KMS-11 (cell line): Measurements from ENCODE around the gene TTC23L.

Experiments used
- H2AFZ ChIP-seq: fragments of 200-600 bp; sonication (generic); 2 replicates; pipeline ENCODE4 v1.6.1; 2016; ENCODE audit warnings: antibody characterized with exemption, mixed run types, low read depth
- H3K27ac ChIP-seq: fragments of 200-600 bp; sonication (generic); 2 replicates; pipeline ENCODE4 v1.6.1; 2016; ENCODE audit warnings: mild to moderate bottlenecking, mixed run types
- H3K27me3 ChIP-seq: fragments of 200-600 bp; sonication (generic); 2 replicates; pipeline ENCODE4 v1.6.1; 2017; ENCODE audit warnings: mild to moderate bottlenecking, low read depth, mixed run types, moderate library complexity; ENCODE audit not compliant: insufficient read depth
- H3K36me3 ChIP-seq: fragments of 200-600 bp; sonication (generic); 2 replicates; pipeline ENCODE4 v1.6.1; 2017; ENCODE audit warnings: mild to moderate bottlenecking, mixed run types; ENCODE audit not compliant: insufficient read depth
- H3K4me1 ChIP-seq: fragments of 200-600 bp; sonication (generic); 2 replicates; pipeline ENCODE4 v1.6.1; 2016; ENCODE audit warnings: mild to moderate bottlenecking, low read depth, mixed run types; ENCODE audit not compliant: poor library complexity, severe bottlenecking
- H3K4me2 ChIP-seq: fragments of 200-600 bp; sonication (generic); 2 replicates; pipeline ENCODE4 v1.7.0; 2016; ENCODE audit warnings: mild to moderate bottlenecking, mixed run types
- H3K4me3 ChIP-seq: fragments of 200-600 bp; sonication (generic); IDR thresholded peaks from 2 replicates; pipeline ENCODE4 v1.6.1; 2017; ENCODE audit warnings: low read depth, low read length, mixed read lengths; ENCODE audit not compliant: insufficient read depth
- H3K79me2 ChIP-seq: fragments of 200-600 bp; sonication (generic); 2 replicates; pipeline ENCODE4 v1.6.1; 2016; ENCODE audit warnings: low read depth, mixed run types; ENCODE audit not compliant: insufficient read depth
- H3K9ac ChIP-seq: fragments of 200-600 bp; sonication (generic); 2 replicates; pipeline ENCODE4 v1.6.1; 2016; ENCODE audit warnings: mild to moderate bottlenecking, mixed run types
- H4K20me1 ChIP-seq: fragments of 200-600 bp; sonication (generic); 2 replicates; pipeline ENCODE4 v1.6.1; 2016; ENCODE audit warnings: mild to moderate bottlenecking, mixed run types; ENCODE audit not compliant: insufficient read depth
- TF ChIP-seq, protein P1 (sequence below): fragments of 200-600 bp; sonication (generic); conservative IDR thresholded peaks from 2 replicates; pipeline ENCODE4 v1.6.1; 2017; ENCODE audit warnings: low read depth, mild to moderate bottlenecking, antibody characterized with exemption, low read length, moderate library complexity, mixed read lengths

The TTC23L gene

DNA sequence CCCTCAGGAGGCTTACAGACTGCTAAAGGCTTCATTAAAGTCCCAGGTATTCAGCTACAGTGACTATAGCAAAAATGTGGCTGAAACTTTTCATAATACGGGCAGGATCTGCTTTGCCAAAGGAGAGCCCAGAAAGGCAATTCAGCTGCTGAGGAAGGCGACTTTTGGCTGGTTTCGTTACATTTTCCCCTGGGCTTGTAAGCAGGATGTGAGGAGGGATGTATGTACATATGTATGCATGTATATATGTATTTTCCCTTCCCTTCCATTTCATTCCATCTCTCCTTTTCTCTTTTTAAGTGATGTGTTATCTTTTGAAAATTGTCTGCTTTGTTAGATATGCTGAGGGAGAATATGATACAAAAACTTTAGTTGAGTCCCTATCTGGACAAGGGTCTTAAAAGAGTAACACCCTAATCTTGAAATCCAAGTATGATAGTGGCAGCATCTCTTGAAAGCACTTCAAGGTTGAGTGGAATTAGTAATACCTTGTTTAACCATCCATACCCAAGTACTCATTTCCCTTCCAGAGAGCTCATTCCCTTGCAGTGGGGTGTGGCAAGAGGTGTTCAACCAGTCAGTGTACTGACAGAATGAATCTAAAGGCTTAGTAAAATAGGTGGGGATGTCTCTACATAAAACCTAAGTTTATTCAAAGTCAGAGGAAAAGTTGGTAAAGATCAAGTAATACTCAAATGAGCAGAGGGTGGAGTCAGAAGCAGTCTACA lies 47.6 kb downstream of the TTC23L start:
- H3K27ac ChIP-seq: no peak overlapping the region
- H3K36me3 ChIP-seq: no peaks in the 10 kb centered on the region
- no peaks in the 10 kb centered on the region for H3K79me2 ChIP-seq
- H3K9ac ChIP-seq: no peak overlapping the region
- no peaks in the 10 kb centered on the region for H3K27me3 ChIP-seq
- H4K20me1 ChIP-seq: no peaks in the 10 kb centered on the region
- H3K4me3 ChIP-seq: no peak overlapping the region
- TF ChIP-seq, protein P1, sequence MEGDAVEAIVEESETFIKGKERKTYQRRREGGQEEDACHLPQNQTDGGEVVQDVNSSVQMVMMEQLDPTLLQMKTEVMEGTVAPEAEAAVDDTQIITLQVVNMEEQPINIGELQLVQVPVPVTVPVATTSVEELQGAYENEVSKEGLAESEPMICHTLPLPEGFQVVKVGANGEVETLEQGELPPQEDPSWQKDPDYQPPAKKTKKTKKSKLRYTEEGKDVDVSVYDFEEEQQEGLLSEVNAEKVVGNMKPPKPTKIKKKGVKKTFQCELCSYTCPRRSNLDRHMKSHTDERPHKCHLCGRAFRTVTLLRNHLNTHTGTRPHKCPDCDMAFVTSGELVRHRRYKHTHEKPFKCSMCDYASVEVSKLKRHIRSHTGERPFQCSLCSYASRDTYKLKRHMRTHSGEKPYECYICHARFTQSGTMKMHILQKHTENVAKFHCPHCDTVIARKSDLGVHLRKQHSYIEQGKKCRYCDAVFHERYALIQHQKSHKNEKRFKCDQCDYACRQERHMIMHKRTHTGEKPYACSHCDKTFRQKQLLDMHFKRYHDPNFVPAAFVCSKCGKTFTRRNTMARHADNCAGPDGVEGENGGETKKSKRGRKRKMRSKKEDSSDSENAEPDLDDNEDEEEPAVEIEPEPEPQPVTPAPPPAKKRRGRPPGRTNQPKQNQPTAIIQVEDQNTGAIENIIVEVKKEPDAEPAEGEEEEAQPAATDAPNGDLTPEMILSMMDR: no peak
- no peak overlapping the region for H2AFZ ChIP-seq
- no peak overlapping the region for H3K4me2 ChIP-seq
- H3K4me1 ChIP-seq: no peaks in the 10 kb centered on the region

DNA sequence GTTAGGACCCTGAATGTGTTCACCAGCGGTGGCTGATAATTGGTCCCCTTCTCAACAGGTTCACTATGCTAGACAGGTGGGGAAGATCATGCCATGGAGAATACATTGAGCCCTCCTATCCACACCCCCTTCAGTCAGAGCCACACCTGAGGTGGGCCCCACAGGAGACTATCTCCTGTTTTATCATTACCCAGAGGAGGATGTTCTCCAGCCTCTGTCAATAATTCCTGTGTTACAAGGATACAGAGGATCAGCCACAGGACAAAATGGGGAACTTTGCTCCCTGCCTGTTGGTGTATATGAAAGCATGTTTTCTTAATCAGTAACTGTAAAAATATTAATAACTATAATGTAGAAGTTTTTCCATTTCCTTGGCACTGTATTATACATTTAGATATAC lies 50.4 kb downstream of the TTC23L start:
- TF ChIP-seq, protein P1: no peak
- Histone ChIP-seq H3K4me1 (no peaks in the 10 kb centered on the region), H4K20me1 (no peaks in the 10 kb centered on the region), H3K9ac (no peak overlapping the region), H3K27ac (no peak overlapping the region), H3K27me3 (no peaks in the 10 kb centered on the region), H3K36me3 (no peaks in the 10 kb centered on the region), H3K4me3 (no peak overlapping the region), H3K4me2 (no peak overlapping the region), H2AFZ (no peak overlapping the region), H3K79me2 (no peaks in the 10 kb centered on the region)

DNA sequence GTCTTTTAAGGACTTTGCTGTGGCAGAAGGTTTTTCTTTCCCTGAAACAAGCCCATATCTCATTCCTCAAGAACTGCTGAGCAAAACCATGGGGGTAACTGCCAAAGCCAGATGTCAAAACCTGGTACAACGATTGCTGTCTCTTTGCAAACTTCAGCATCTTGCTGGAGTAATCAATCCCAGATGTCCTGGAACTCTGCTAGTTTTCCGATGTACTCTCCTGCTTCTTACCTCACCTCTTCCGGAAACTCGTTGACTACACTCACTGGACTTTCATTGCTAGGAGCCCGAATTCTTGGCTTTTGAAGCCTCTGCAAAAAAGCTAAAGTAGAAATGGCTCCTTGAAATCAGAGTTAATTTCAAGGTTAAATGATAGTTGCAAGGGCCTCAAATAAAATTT lies 53.0 kb downstream of the TTC23L start:
- no peak overlapping the region for H3K4me3 ChIP-seq
- H3K79me2 ChIP-seq: no peaks in the 10 kb centered on the region
- no peaks in the 10 kb centered on the region for H3K27me3 ChIP-seq
- no peaks in the 10 kb centered on the region for H3K4me1 ChIP-seq
- H3K36me3 ChIP-seq: no peaks in the 10 kb centered on the region
- TF ChIP-seq, protein P1: no peak
- no peaks in the 10 kb centered on the region for H4K20me1 ChIP-seq
- no peak overlapping the region for H2AFZ ChIP-seq
- H3K9ac ChIP-seq: no peak overlapping the region
- H3K4me2 ChIP-seq: no peak overlapping the region
- no peak overlapping the region for H3K27ac ChIP-seq

DNA sequence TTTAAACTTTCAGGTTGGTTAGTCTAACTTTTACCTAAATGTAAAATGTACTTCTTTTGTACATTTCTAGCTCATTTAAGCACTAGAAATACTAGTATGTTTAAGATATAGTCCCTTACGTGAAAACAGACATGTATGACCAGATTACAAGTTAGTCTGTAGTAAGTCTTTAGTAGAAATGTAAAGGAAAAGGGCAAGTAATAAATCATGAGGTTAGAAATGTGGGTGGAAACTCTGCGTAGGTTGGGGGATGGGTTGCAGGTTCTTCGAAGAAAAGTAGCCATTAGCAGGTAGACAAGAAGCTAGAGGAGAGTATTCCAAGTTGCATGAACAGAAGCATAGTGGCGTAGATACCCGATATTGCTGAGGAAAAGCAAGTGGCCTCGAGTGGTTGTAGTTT lies 53.5 kb downstream of the TTC23L start:
- no peaks in the 10 kb centered on the region for H3K79me2 ChIP-seq
- H3K27me3 ChIP-seq: no peaks in the 10 kb centered on the region
- no peak overlapping the region for H3K27ac ChIP-seq
- no peaks in the 10 kb centered on the region for H4K20me1 ChIP-seq
- H3K4me1 ChIP-seq: no peaks in the 10 kb centered on the region
- H2AFZ ChIP-seq: no peak overlapping the region
- no peaks in the 10 kb centered on the region for H3K36me3 ChIP-seq
- TF ChIP-seq, protein P1: no peak
- no peak overlapping the region for H3K9ac ChIP-seq
- no peak overlapping the region for H3K4me2 ChIP-seq
- no peak overlapping the region for H3K4me3 ChIP-seq
